ENCODE measurements around the gene CD80. TPM values are rescaled to one million over a fixed set of nuclear protein-coding genes. Genes with fewer than 3 reads are reported as not detected.

Gene CD80
- total RNA-seq, 1 experiment from 2014 or later: not detected

GRCh38 chr3:119602676-119603075, 43.3 kb upstream of the CD80 start:
- no peaks in the 10 kb centered on the region for H3K36me3 ChIP-seq (ENCODE audit: control insufficient read depth, insufficient read depth, low read length)
- H3K4me3 Mint-ChIP-seq (ENCODE audit: unreplicated experiment): no peak overlapping the region
- no TSS peak for BruUV-seq (replicated peaks)
- H3K27me3 Mint-ChIP-seq (ENCODE audit: insufficient read depth, unreplicated experiment): no peaks in the 10 kb centered on the region
- ChIA-PET POLR2A (no interaction called here), CTCF (no interaction called here)
- H3K27ac Mint-ChIP-seq (ENCODE audit: unreplicated experiment): no peak overlapping the region
- intact Hi-C loops (cut with micrococcal nuclease; ENCODE audit: unreplicated experiment): no loop called here
- no peak overlapping the region for H3K4me3 ChIP-seq (ENCODE audit: low read depth, low read length)
- no peaks in the 10 kb centered on the region for H3K9me3 ChIP-seq
- H3K36me3 Mint-ChIP-seq (ENCODE audit: insufficient read depth, unreplicated experiment): no peaks in the 10 kb centered on the region
- H3K27me3 ChIP-seq (replicated peaks; ENCODE audit: control insufficient read depth, insufficient read depth, low read length): no peaks in the 10 kb centered on the region
- peaks cover 3% of the 10 kb centered on the region; the same call in 1 of the 2 replicates for H3K4me1 ChIP-seq
- H3K4me1 Mint-ChIP-seq (ENCODE audit: low read depth, unreplicated experiment): no peaks in the 10 kb centered on the region
- TF ChIP-seq CTCF (IDR thresholded peaks at IDR 0.05; ENCODE audit: insufficient read depth in 1 of 2, low read depth in 1 of 2, low read length in 1 of 2, severe bottlenecking in 1 of 2, unreplicated experiment in 1 of 2): no peak
- no peaks in the 10 kb centered on the region for H3K9me3 Mint-ChIP-seq (ENCODE audit: unreplicated experiment)
- no peak for DNase-seq

DNA sequence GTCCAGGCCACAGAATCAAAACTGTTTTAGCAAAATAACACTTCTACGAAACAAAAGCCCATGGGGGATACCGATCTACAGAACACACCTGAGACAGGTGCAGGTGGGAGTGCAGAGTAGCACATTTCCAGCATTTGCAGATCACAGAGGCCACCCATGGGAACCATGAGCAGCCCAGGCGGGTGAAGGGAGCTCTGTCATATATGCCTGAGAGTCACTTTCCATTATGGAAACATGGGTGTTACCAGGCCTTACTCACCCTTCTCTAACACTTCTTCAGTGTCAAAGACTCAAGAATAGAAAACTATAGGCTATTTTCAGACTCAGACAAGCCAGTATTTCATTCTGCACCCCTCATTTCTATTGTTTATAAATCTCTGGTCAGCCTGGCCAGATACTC, 41.7 kb upstream of the CD80 start:
- Mint-ChIP-seq H3K9me3 (ENCODE audit: unreplicated experiment) (no peaks in the 10 kb centered on the region), H3K4me1 (ENCODE audit: low read depth, unreplicated experiment) (no peaks in the 10 kb centered on the region), H3K27me3 (ENCODE audit: insufficient read depth, unreplicated experiment) (no peaks in the 10 kb centered on the region), H3K36me3 (ENCODE audit: insufficient read depth, unreplicated experiment) (no peaks in the 10 kb centered on the region), H3K4me3 (ENCODE audit: unreplicated experiment) (no peak overlapping the region), H3K27ac (ENCODE audit: unreplicated experiment) (no peak overlapping the region)
- H3K36me3 ChIP-seq (ENCODE audit: control insufficient read depth, insufficient read depth, low read length): no peaks in the 10 kb centered on the region
- BruUV-seq (replicated peaks): no TSS peak
- H3K4me3 ChIP-seq (ENCODE audit: low read depth, low read length): no peak overlapping the region
- no peak for DNase-seq
- no peaks in the 10 kb centered on the region for H3K9me3 ChIP-seq
- H3K4me1 ChIP-seq: peaks cover 7% of the 10 kb centered on the region; the same call in 1 of the 2 replicates
- POLR2A ChIA-PET: no interaction called here
- CTCF ChIA-PET: no interaction called here
- no peak for TF ChIP-seq CTCF (IDR thresholded peaks at IDR 0.05; ENCODE audit: insufficient read depth in 1 of 2, low read depth in 1 of 2, low read length in 1 of 2, severe bottlenecking in 1 of 2, unreplicated experiment in 1 of 2)
- no peaks in the 10 kb centered on the region for H3K27me3 ChIP-seq (replicated peaks; ENCODE audit: control insufficient read depth, insufficient read depth, low read length)
- intact Hi-C loops (cut with micrococcal nuclease; ENCODE audit: unreplicated experiment): no loop called here

GRCh38 chr3:119600732-119601131, 41.3 kb upstream of the CD80 start:
- Mint-ChIP-seq H3K27ac (ENCODE audit: unreplicated experiment) (no peak overlapping the region), H3K27me3 (ENCODE audit: insufficient read depth, unreplicated experiment) (no peaks in the 10 kb centered on the region), H3K36me3 (ENCODE audit: insufficient read depth, unreplicated experiment) (no peaks in the 10 kb centered on the region), H3K9me3 (ENCODE audit: unreplicated experiment) (no peaks in the 10 kb centered on the region), H3K4me1 (ENCODE audit: low read depth, unreplicated experiment) (no peaks in the 10 kb centered on the region), H3K4me3 (ENCODE audit: unreplicated experiment) (no peak overlapping the region)
- H3K4me3 ChIP-seq (ENCODE audit: low read depth, low read length): no peak overlapping the region
- peak in 1 of 2 experiments; percentile 44 for TF ChIP-seq CTCF (IDR thresholded peaks at IDR 0.05; ENCODE audit: insufficient read depth in 1 of 2, low read depth in 1 of 2, low read length in 1 of 2, severe bottlenecking in 1 of 2, unreplicated experiment in 1 of 2)
- intact Hi-C loops (cut with micrococcal nuclease; ENCODE audit: unreplicated experiment): no loop called here
- ChIA-PET POLR2A (no interaction called here), CTCF (no interaction called here)
- no peaks in the 10 kb centered on the region for H3K9me3 ChIP-seq
- no TSS peak for BruUV-seq (replicated peaks)
- no peaks in the 10 kb centered on the region for H3K27me3 ChIP-seq (replicated peaks; ENCODE audit: control insufficient read depth, insufficient read depth, low read length)
- no peaks in the 10 kb centered on the region for H3K36me3 ChIP-seq (ENCODE audit: control insufficient read depth, insufficient read depth, low read length)
- H3K4me1 ChIP-seq: peaks cover 7% of the 10 kb centered on the region; the same call in 1 of the 2 replicates
- DNase-seq: peak in 1 of 2 experiments; percentile 12

Measured in Caco-2 (cell line).